OCI-LY7 (cell line): ENCODE data around the gene TRIO. TPM values are rescaled to one million over a fixed set of nuclear protein-coding genes. Genes with fewer than 3 reads are reported as not detected.

Experiments used
- BruUV-seq: library from RNA; stranded (reverse); fragments of 400-500 nt; replicated peaks from 2 replicates; lab custom pipeline; 2021; lab: Mats Ljungman, UMichigan
- CTCF ChIA-PET: fragments of 300-600 bp; sonication (Branson Sonifier 250); formaldehyde crosslinking; loops from one replicate; lab custom pipeline; 2022; ENCODE audit warnings: antibody characterized with exemption; ENCODE audit not compliant: unreplicated experiment; lab: Charles Lee
- POLR2A ChIA-PET: fragments of 300-600 bp; sonication (Branson Sonifier 250); formaldehyde crosslinking; loops from one replicate; lab custom pipeline; 2022; ENCODE audit warnings: antibody characterized with exemption; lab: Charles Lee
- DNase-seq: peaks from one replicate; pipeline ENCODE4 v3.0.0-alpha.2; 2015; ENCODE audit warnings: low spot score
- H2AFZ ChIP-seq: fragments of 200-600 bp; sonication (generic), shearing (Covaris generic); 2 replicates; pipeline ENCODE4 v1.6.1; 2014; ENCODE audit warnings: mild to moderate bottlenecking, antibody characterized with exemption, low read length, moderate library complexity
- H3K27ac ChIP-seq: fragments of 200-600 bp; sonication (generic); 2 replicates; pipeline ENCODE4 v1.5.1; 2014; ENCODE audit warnings: mixed run types, low read depth, mild to moderate bottlenecking, moderate library complexity, low read length, inconsistent platforms; ENCODE audit not compliant: poor library complexity, severe bottlenecking
- H3K36me3 ChIP-seq: fragments of 200-600 bp; sonication (generic); 2 replicates; pipeline ENCODE4 v1.6.1; 2014; ENCODE audit warnings: mild to moderate bottlenecking, antibody characterized with exemption, low read length, moderate library complexity, mixed read lengths; ENCODE audit not compliant: insufficient read depth
- H3K4me1 ChIP-seq: fragments of 200-600 bp; sonication (generic); 2 replicates; pipeline ENCODE4 v1.5.1; 2014; ENCODE audit warnings: mild to moderate bottlenecking, low read length; ENCODE audit not compliant: insufficient read depth, poor library complexity, severe bottlenecking
- H3K4me2 ChIP-seq: fragments of 200-600 bp; sonication (generic); 2 replicates; pipeline ENCODE4 v1.6.1; 2014; ENCODE audit warnings: mild to moderate bottlenecking, low read length
- H3K4me3 ChIP-seq: fragments of 200-600 bp; sonication (generic); 2 replicates; pipeline ENCODE4 v1.5.1; 2014; ENCODE audit warnings: mild to moderate bottlenecking, low read depth, low read length; ENCODE audit not compliant: poor library complexity, severe bottlenecking
- H3K79me2 ChIP-seq: fragments of 200-600 bp; sonication (generic); 2 replicates; pipeline ENCODE4 v1.6.1; 2016; ENCODE audit warnings: low read depth, mild to moderate bottlenecking, low read length, moderate library complexity, mixed read lengths; ENCODE audit not compliant: insufficient read depth
- H3K9me2 ChIP-seq: fragments of 200-600 bp; sonication (generic); 2 replicates; pipeline ENCODE4 v1.6.1; 2016; ENCODE audit warnings: mild to moderate bottlenecking, low read length, mixed read lengths; ENCODE audit not compliant: insufficient read depth
- H3K9me3 ChIP-seq: fragments of 200-600 bp; sonication (generic); 2 replicates; pipeline ENCODE4 v1.6.1; 2014; ENCODE audit warnings: mild to moderate bottlenecking, mixed run types, low read length, mixed read lengths
- H4K20me1 ChIP-seq: fragments of 200-600 bp; sonication (generic); 2 replicates; pipeline ENCODE4 v1.6.1; 2014; ENCODE audit warnings: mild to moderate bottlenecking, antibody characterized with exemption, low read length, moderate library complexity, mixed read lengths; ENCODE audit not compliant: insufficient read depth
- CTCF ChIP-seq: fragments of 200-600 bp; sonication (generic); conservative IDR thresholded peaks from 2 replicates; pipeline ENCODE4 v1.5.1; 2014; ENCODE audit warnings: mild to moderate bottlenecking, antibody characterized with exemption, low read length, moderate library complexity, mixed read lengths
- EZH2phosphoT487 ChIP-seq: fragments of 200-600 bp; sonication (generic); IDR thresholded peaks from 2 replicates; pipeline ENCODE4 v1.6.1; 2018; ENCODE audit warnings: low read depth, borderline replicate concordance, mild to moderate bottlenecking, mixed run types, antibody characterized with exemption, low read length, moderate library complexity, mixed read lengths
- intact Hi-C: fragments of 100-400 bp; cut with micrococcal nuclease; formaldehyde crosslinking; loops from one replicate; pipeline ENCODE4 v1.10.0; 2022; ENCODE audit not compliant: unreplicated experiment
- total RNA-seq, 2 experiments: library from RNA; depleted of rRNA in 1 of 2; stranded (reverse); fragments of >200 nt in 1 of 2; shearing (Covaris generic) in 1 of 2; gene quantifications; 2 replicates each; pipeline ENCODE4 v1.2.3, GENCODE V29; 2014 to 2022

The TRIO gene
- total RNA-seq, 2 experiments from 2014 or later = 35.8 to 55.1 TPM

GRCh38 chr5:14286574-14287421 is 143.7 kb downstream of the TRIO start:
- H3K9me2 ChIP-seq = no peaks in the 10 kb centered on the region
- TF ChIP-seq EZH2phosphoT487 = no peak
- TF ChIP-seq CTCF = no peak
- no peaks in the 10 kb centered on the region for H3K79me2 ChIP-seq
- no TSS peak for BruUV-seq
- no peaks in the 10 kb centered on the region for H4K20me1 ChIP-seq
- H3K4me3 ChIP-seq = peak overlapping the region; percentile 24
- peak overlapping the region; percentile 42 for H3K27ac ChIP-seq
- DNase-seq = peak; percentile 65
- POLR2A ChIA-PET = interaction anchor here (1.0 to 1.5 kb wide), 2 partner anchors 9 to 14 kb away, joined by 3 to 5 read pairs; no protein-coding TSS in a partner anchor
- H3K4me2 ChIP-seq = peak overlapping the region; percentile 51
- CTCF ChIA-PET = interaction anchor here (0.6 to 1.0 kb wide), 3 partner anchors 9 to 79 kb away, joined by 3 to 7 read pairs (median 3); no protein-coding TSS in a partner anchor
- H3K9me3 ChIP-seq = no peaks in the 10 kb centered on the region
- H3K4me1 ChIP-seq = peaks cover 24% of the 10 kb centered on the region
- H2AFZ ChIP-seq = peak overlapping the region; percentile 23
- intact Hi-C loops = no loop called here
- H3K36me3 ChIP-seq = 0 out of 2 replicates have a peak, but pooled peaks cover 4% of the 10 kb centered on the region

GRCh38 chr5:14292766-14293658 is 149.9 kb downstream of the TRIO start:
- H4K20me1 ChIP-seq = no peaks in the 10 kb centered on the region; the same call in 1 of the 2 replicates
- CTCF ChIA-PET = no interaction called here

More at GRCh38 chr5:14292766-14293658, 149.9 kb downstream of the TRIO start:
- no peaks in the 10 kb centered on the region for H3K4me1 ChIP-seq
- BruUV-seq = no TSS peak
- H3K4me2 ChIP-seq = no peak overlapping the region
- H3K79me2 ChIP-seq = no peaks in the 10 kb centered on the region
- POLR2A ChIA-PET = interaction anchor here (0.6 kb wide), 1 partner anchor 165 kb away, joined by 4 read pairs; no protein-coding TSS in a partner anchor
- no peaks in the 10 kb centered on the region for H3K9me2 ChIP-seq
- H3K36me3 ChIP-seq = 0 out of 2 replicates have a peak, but pooled peaks cover 4% of the 10 kb centered on the region
- no peak for DNase-seq
- intact Hi-C loops = no loop called here
- no peak overlapping the region for H3K27ac ChIP-seq
- H3K9me3 ChIP-seq = no peaks in the 10 kb centered on the region
- no peak overlapping the region for H3K4me3 ChIP-seq
- TF ChIP-seq CTCF = no peak
- no peak for TF ChIP-seq EZH2phosphoT487
- no peak overlapping the region for H2AFZ ChIP-seq
